K562 (cell line): ENCODE results near the gene DOLPP1. TPM values are rescaled to one million over a fixed set of nuclear protein-coding genes. Genes with fewer than 3 reads are reported as not detected.
A peak's percentile ranks its signal among the peaks of the same experiment; 100 is the strongest.

Experiments used
- BCLAF1 ChIP-seq, 2 experiments: fragments of 450-650 bp in 1 of 2; IDR thresholded peaks; 2 replicates each; pipeline ENCODE4 v1.6.1; 2011 to 2017; ENCODE audit warnings: low read depth in 2 of 2, antibody characterized with exemption in 1 of 2, borderline replicate concordance in 1 of 2, low read length in 1 of 2, mild to moderate bottlenecking in 1 of 2, mixed read lengths in 1 of 2; ENCODE audit not compliant: control insufficient read depth in 1 of 2
- FOXA3 ChIP-seq, 2 experiments: fragments of 450-650 bp in 1 of 2; sonication (generic) in 1 of 2; formaldehyde crosslinking; IDR thresholded peaks in 1 of 2; conservative IDR thresholded peaks in 1 of 2; 2 replicates each; pipeline versions ENCODE4 v1.4.0 to v1.8.0; 2020 to 2022; ENCODE audit warnings: mild to moderate bottlenecking in 2 of 2, missing genetic modification reagents in 1 of 2
- GMEB1 ChIP-seq: fragments of 250-450 bp; sonication (Bioruptor Pico); IDR thresholded peaks from 2 replicates; pipeline ENCODE4 v1.4.0; 2020; ENCODE audit warnings: mild to moderate bottlenecking
- HDGF ChIP-seq: fragments of 450-650 bp; IDR thresholded peaks from 2 replicates; pipeline ENCODE4 v1.6.1; 2016
- MAX ChIP-seq: sonication (generic); formaldehyde crosslinking; IDR thresholded peaks from 2 replicates; pipeline ENCODE4 v1.9.0; 2022; ENCODE audit warnings: mild to moderate bottlenecking, missing genetic modification reagents
- MLX ChIP-seq, 2 experiments: fragments of 450-650 bp in 1 of 2; sonication (generic) in 1 of 2; formaldehyde crosslinking; conservative IDR thresholded peaks; 2 replicates each; pipeline versions ENCODE4 v1.4.0 to v1.8.1; 2020 to 2022; ENCODE audit warnings: mild to moderate bottlenecking in 1 of 2, missing genetic modification reagents in 1 of 2
- NR3C1 ChIP-seq: sonication (generic); formaldehyde crosslinking; IDR thresholded peaks from 2 replicates; pipeline ENCODE4 v1.8.1; 2022; ENCODE audit warnings: missing genetic modification reagents
- PPARD ChIP-seq: fragments of 250-450 bp; sonication (Bioruptor Pico); IDR thresholded peaks from 2 replicates; pipeline ENCODE4 v1.8.0; 2022; ENCODE audit warnings: inconsistent platforms, mild to moderate bottlenecking, moderate library complexity
- PRMT5 ChIP-seq: sonication (generic); formaldehyde crosslinking; IDR thresholded peaks from 2 replicates; pipeline ENCODE4 v1.5.0; 2020; ENCODE audit warnings: missing genetic modification reagents
- SUPT5H ChIP-seq: fragments of 450-650 bp; IDR thresholded peaks from 2 replicates; pipeline ENCODE4 v1.6.1; 2016
- TAF1 ChIP-seq: IDR thresholded peaks from 2 replicates; pipeline ENCODE4 v1.6.1; 2011; ENCODE audit warnings: mild to moderate bottlenecking, low read length, moderate library complexity; ENCODE audit not compliant: insufficient read depth, control insufficient read depth, severe bottlenecking; ENCODE audit errors: extremely low read depth
- TSC22D4 ChIP-seq: fragments of 450-650 bp; IDR thresholded peaks from 2 replicates; pipeline ENCODE4 v1.6.1; 2016; ENCODE audit warnings: missing genetic modification characterization, missing biosample characterization, control low read depth
- ZEB2 ChIP-seq: fragments of 450-650 bp; IDR thresholded peaks from 2 replicates; pipeline ENCODE4 v1.6.1; 2016
- ZFP1 ChIP-seq: fragments of 450-650 bp; formaldehyde crosslinking; IDR thresholded peaks from 2 replicates; pipeline ENCODE4 v1.4.0; 2020; ENCODE audit warnings: mild to moderate bottlenecking, mixed read lengths
- ZHX1 ChIP-seq: fragments of 150-350 bp; conservative IDR thresholded peaks from 2 replicates; pipeline ENCODE4 v1.6.1; 2014; ENCODE audit warnings: low read length
- ZNF395 ChIP-seq: fragments of 200-800 bp; sonication (Bioruptor generic); IDR thresholded peaks from 2 replicates; pipeline ENCODE4 v1.6.1; 2017; ENCODE audit warnings: missing genetic modification characterization, missing compliant biosample characterization
- ZNF780A ChIP-seq: fragments of 250-450 bp; sonication (Bioruptor Pico); IDR thresholded peaks from 2 replicates; pipeline ENCODE4 v1.5.0; 2021; ENCODE audit warnings: mild to moderate bottlenecking
- polyA plus RNA-seq, 8 experiments: library from polyadenylated mRNA; depleted of rRNA in 4 of 8; stranded (reverse) in 5 of 8; unstranded in 3 of 8; fragments of >200 nt; fragmentation: Nextera tagmentation in 2 of 8; fragmentation: Illumina TruSeq in 1 of 8; extraction: Ambion mirVana in 2 of 8; extraction: Trizol in 1 of 8; gene quantifications; 2 replicates each; pipeline versions ENCODE4 v1.2.1 to v1.2.3, GENCODE V29; 2011 to 2014; ENCODE audit warnings: inconsistent platforms in 1 of 8, missing spikeins in 1 of 8
- total RNA-seq, 7 experiments: library from RNA; depleted of rRNA in 6 of 7; stranded (reverse); fragments of >200 nt in 6 of 7; fragmentation: Illumina TruSeq in 2 of 7; extraction: Trizol in 2 of 7; gene quantifications; 2 replicates each; pipeline versions ENCODE4 v1.2.1 to v1.2.3, GENCODE V29; 2011 to 2021; ENCODE audit warnings: low replicate concordance in 1 of 7

DOLPP1 gene
- total and polyA plus RNA-seq, 9 of the 15 experiments (the other 6 are each of a cell fraction or from before 2014, with no cell fraction given) = 3.0 to 39.8 (median 30.5) TPM

GRCh38 chr9:129139233-129139992 lies 58.5 kb downstream of the DOLPP1 start (continued):
- TF ChIP-seq TSC22D4 (no peak), TAF1 (no peak), GMEB1 (CRISPR knock-in tag) (no peak), ZFP1 (CRISPR knock-in tag) (no peak), HDGF (peak; percentile 14; the same call in 1 of the 2 replicates), ZHX1 (no peak), PRMT5 (CRISPR knock-in tag) (no peak), ZNF780A (no peak), FOXA3 (CRISPR knock-in tag; conservative IDR thresholded peaks at IDR 0.05 in 1 of 2, IDR thresholded peaks at IDR 0.05 in 1 of 2) (0 out of 4 replicates have a peak, but pooled peaks of 1 of the 2 experiments have one; percentile 2), ZNF395 (no peak), BCLAF1 (IDR thresholded peaks at IDR 0.05; ENCODE audit: borderline replicate concordance in 1 of 2, control insufficient read depth in 1 of 2, low read depth in 2 of 2, low read length in 1 of 2) (no peak), MLX (CRISPR knock-in tag; conservative IDR thresholded peaks at IDR 0.05) (no peak), NR3C1 (no peak), ZEB2 (peak; percentile 26; the same call in 1 of the 2 replicates), PPARD (CRISPR knock-in tag) (no peak), MAX (peak; percentile 95), SUPT5H (no peak)
